Measurements from ENCODE around the gene KRTAP4-5.

DNA sequence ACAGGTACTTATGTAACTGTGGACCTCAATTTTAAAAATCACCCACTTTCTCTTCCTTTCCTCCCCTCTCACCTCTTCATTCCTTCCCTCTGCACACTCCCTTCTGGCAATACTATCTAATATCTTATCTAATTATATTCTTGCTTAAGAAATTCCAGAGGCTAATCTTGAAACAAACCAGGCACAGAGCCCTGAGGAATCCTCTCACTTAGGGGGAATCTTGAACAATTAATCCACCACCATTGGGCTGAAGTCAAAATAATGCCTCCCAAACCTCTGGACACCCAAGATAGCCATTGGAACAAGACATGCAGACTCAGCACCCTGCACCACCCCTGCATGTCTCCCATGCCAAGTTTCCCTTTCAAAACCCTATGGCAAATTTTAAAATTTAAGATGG, 8.3 kb downstream of the KRTAP4-5 start:
- TF ChIP-seq, protein P1, sequence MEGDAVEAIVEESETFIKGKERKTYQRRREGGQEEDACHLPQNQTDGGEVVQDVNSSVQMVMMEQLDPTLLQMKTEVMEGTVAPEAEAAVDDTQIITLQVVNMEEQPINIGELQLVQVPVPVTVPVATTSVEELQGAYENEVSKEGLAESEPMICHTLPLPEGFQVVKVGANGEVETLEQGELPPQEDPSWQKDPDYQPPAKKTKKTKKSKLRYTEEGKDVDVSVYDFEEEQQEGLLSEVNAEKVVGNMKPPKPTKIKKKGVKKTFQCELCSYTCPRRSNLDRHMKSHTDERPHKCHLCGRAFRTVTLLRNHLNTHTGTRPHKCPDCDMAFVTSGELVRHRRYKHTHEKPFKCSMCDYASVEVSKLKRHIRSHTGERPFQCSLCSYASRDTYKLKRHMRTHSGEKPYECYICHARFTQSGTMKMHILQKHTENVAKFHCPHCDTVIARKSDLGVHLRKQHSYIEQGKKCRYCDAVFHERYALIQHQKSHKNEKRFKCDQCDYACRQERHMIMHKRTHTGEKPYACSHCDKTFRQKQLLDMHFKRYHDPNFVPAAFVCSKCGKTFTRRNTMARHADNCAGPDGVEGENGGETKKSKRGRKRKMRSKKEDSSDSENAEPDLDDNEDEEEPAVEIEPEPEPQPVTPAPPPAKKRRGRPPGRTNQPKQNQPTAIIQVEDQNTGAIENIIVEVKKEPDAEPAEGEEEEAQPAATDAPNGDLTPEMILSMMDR (IDR thresholded peaks at IDR 0.05): no peak
- no peak for TF ChIP-seq POLR2A (IDR thresholded peaks at IDR 0.05)
- TF ChIP-seq EP300 (IDR thresholded peaks at IDR 0.05): no peak
- TF ChIP-seq POLR2AphosphoS5 (IDR thresholded peaks at IDR 0.05): no peak
